Fibroblast of mammary gland (primary cell): Measurements from ENCODE around the gene MB21D2.
A peak's percentile ranks its signal among the peaks of the same experiment; 100 is the strongest.

Experiments used
- DNase-seq: peaks from one replicate; pipeline ENCODE4 v3.0.0-alpha.2; 2010; ENCODE audit warnings: low read depth
- H3K4me3 ChIP-seq: 2 replicates; pipeline ENCODE4 v1.5.1; 2011; ENCODE audit warnings: low read depth, mild to moderate bottlenecking, low read length, moderate library complexity; ENCODE audit not compliant: control insufficient read depth
- TF ChIP-seq, protein P1 (sequence below): conservative IDR thresholded peaks from 2 replicates; pipeline ENCODE4 v1.5.1; 2011; ENCODE audit warnings: low read depth, low read length, inconsistent platforms; ENCODE audit not compliant: control insufficient read depth, insufficient read depth

The MB21D2 gene

DNA sequence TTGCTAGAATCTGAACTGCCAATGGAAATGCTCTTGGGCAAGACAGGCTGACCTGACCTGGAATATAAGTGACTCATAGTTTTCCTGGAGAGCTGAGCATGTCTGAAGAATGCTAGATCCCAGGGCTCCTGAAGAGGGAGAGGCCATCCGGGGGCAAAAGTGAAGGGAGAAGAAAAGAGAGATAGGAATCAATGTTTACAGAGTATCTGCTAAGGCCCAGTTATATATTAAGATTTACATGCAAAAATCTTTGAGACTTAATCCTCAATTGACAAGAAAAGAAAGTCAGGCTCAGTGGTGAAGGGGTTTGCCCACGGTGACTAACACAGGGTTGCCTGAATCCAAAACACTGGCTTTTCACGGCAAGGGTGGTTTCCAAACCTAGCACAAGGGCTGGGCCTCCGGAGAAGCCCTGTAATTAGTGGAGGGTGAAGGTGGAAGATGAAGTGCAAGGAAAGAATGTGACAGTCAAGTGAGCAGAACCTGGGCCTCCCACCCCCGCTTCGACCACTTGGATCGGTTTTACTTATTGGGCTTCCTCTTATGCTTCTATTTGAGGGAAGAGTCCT, 98.6 kb downstream of the MB21D2 start:
- peak; percentile 85 for DNase-seq
- TF ChIP-seq, protein P1, sequence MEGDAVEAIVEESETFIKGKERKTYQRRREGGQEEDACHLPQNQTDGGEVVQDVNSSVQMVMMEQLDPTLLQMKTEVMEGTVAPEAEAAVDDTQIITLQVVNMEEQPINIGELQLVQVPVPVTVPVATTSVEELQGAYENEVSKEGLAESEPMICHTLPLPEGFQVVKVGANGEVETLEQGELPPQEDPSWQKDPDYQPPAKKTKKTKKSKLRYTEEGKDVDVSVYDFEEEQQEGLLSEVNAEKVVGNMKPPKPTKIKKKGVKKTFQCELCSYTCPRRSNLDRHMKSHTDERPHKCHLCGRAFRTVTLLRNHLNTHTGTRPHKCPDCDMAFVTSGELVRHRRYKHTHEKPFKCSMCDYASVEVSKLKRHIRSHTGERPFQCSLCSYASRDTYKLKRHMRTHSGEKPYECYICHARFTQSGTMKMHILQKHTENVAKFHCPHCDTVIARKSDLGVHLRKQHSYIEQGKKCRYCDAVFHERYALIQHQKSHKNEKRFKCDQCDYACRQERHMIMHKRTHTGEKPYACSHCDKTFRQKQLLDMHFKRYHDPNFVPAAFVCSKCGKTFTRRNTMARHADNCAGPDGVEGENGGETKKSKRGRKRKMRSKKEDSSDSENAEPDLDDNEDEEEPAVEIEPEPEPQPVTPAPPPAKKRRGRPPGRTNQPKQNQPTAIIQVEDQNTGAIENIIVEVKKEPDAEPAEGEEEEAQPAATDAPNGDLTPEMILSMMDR = no peak
- H3K4me3 ChIP-seq = no peak overlapping the region

DNA sequence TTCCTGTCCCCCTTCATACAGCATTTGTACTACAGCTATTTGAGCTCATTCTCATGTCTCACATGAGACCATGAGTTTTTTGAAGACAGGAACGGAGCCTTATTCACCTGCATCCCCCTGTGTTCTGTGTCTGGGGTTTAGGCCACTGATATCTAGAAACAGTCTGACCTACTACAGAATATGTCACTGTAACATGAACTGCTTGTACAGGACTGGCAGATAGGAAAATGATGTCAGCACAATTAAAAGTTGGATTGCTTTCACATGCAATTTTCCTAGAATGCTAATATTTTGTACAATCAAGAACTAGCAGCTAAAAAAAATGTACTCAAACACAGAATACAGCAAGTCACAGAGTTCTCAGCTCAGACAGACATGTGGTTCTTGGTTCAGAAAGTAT, 99.5 kb downstream of the MB21D2 start:
- H3K4me3 ChIP-seq = no peak overlapping the region
- TF ChIP-seq, protein P1 = no peak
- no peak for DNase-seq

DNA sequence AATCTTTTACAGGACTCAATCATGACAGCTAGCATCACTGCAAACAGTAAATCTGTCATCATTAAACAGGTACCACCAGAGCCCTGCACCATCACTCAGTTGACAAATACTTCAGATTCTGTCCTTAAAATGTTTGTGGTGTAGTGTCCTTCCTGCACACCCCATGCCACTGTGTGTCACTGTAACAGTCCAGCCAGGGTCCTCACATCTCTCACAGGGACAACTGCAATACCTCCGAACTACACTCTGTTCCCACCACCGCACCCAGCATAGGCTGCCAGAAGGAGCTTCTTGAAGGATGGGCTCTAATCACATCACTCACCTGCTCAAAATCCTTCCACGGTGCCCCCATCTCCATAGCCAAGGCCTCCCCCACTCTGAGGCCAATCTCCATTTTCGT, 100.2 kb downstream of the MB21D2 start:
- no peak for DNase-seq
- no peak overlapping the region for H3K4me3 ChIP-seq
- TF ChIP-seq, protein P1 = no peak

DNA sequence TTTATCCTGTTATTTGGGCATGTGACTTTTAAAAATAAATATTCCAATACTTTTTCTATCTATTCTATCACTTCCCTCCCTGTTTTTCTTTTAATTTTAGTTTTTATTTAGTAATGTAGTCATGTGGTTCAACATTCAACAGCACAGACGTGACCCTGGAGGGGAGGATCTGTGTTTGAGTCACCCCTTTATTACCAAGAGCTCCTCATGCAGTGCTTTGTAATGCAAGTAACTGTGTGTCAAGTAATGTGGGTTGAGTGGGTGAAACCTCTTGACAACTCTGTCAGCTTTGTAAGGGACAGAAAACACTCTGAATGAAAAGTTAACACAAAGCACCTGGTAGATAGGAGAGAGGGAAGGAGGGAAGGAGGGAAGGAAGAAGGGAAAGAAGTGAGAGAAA, 100.6 kb downstream of the MB21D2 start:
- TF ChIP-seq, protein P1 = no peak
- H3K4me3 ChIP-seq = no peak overlapping the region
- peak; percentile 89 for DNase-seq

DNA sequence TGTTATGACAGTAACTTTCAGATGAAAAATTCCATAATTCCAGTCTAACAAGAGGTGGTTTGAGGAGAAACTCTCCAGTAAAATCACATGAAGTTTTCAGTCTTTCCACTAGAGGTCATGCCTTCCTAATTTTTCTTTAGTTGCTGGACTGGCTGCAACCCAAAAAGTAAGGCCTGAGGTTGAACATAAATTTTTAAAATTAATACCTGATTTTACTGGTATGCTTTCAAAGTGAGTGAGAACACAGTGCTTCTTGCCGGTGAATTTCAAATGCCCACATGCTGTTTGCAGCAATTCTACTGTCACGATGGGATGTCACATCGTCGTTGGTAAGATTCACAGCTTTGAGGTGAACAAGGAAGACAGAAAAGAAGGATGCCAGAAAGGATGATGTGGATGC, 101.3 kb downstream of the MB21D2 start:
- TF ChIP-seq, protein P1 = peak; percentile 61
- DNase-seq = peak; percentile 75
- no peak overlapping the region for H3K4me3 ChIP-seq

DNA sequence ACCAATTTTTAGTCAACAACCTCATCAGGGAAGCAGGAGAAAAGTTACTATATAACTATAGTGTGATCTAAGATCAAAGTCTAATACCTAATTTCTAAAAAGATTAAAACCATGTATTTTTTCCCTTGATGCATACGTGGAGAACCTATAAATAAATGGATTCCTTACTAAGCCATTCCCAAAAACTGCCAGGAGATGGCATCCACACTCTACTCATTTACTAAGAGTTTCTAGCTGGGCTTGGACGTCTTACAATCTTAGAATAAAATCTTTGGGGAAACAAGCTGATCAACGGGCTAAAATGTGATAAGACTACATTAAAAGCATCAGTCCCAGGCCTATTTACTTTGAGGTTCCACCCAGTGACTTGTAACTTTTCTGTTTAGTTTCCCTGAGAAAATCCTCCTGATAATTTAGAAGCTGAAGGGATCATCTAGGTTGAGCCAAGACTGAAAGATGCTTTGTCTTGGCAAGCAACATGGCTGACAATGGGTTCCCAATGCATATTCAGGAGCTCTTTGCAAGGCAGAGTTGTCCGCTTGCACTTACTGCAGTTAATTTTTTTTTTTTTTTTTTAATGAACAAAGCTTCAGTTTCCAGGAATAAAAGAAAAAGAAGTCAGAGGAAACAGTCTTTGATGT, 104.8 kb downstream of the MB21D2 start:
- peak; percentile 77 for DNase-seq
- no peak overlapping the region for H3K4me3 ChIP-seq
- TF ChIP-seq, protein P1 = peak; percentile 72
